Measurements from ENCODE around the gene CCDC178.

The CCDC178 gene

GRCh38 chr18:32911660-32912284 is 528.7 kb downstream of the CCDC178 start:
- peak; percentile 55 for DNase-seq (ENCODE audit: low read depth)

- DNase-seq (ENCODE audit: low read depth) = no peak
Measured at GRCh38 chr18:32910694-32911296, 529.7 kb downstream of the CCDC178 start.

GRCh38 chr18:32909798-32910561 is 530.5 kb downstream of the CCDC178 start:
- no peak for DNase-seq (ENCODE audit: low read depth)

- DNase-seq (ENCODE audit: low read depth) = no peak
Measured at GRCh38 chr18:32908424-32908805, 532.1 kb downstream of the CCDC178 start.

- DNase-seq (ENCODE audit: low read depth) = no peak
Measured at GRCh38 chr18:32907648-32908423, 532.7 kb downstream of the CCDC178 start.

GRCh38 chr18:32907311-32907585 is 533.3 kb downstream of the CCDC178 start:
- no peak for DNase-seq (ENCODE audit: low read depth)

GRCh38 chr18:32906506-32907310 is 533.8 kb downstream of the CCDC178 start:
- no peak for DNase-seq (ENCODE audit: low read depth)

- no peak for DNase-seq (ENCODE audit: low read depth)
Measured at GRCh38 chr18:32905651-32906050, 534.9 kb downstream of the CCDC178 start.

- no peak for DNase-seq (ENCODE audit: low read depth)
Measured at GRCh38 chr18:32902568-32903330, 537.8 kb downstream of the CCDC178 start.

- DNase-seq (ENCODE audit: low read depth) = no peak
Measured at GRCh38 chr18:32899819-32900218, 540.7 kb downstream of the CCDC178 start.

GRCh38 chr18:32896776-32897547 is 543.6 kb downstream of the CCDC178 start:
- DNase-seq (ENCODE audit: low read depth) = no peak

- DNase-seq (ENCODE audit: low read depth) = no peak
Measured at GRCh38 chr18:32893915-32894314, 546.6 kb downstream of the CCDC178 start.

- DNase-seq (ENCODE audit: low read depth) = no peak
Measured at GRCh38 chr18:32891797-32892196, 548.7 kb downstream of the CCDC178 start.

- DNase-seq (ENCODE audit: low read depth) = no peak
Measured at GRCh38 chr18:32891130-32891529, 549.4 kb downstream of the CCDC178 start.

- DNase-seq (ENCODE audit: low read depth) = no peak
Measured at GRCh38 chr18:32889615-32890593, 550.6 kb downstream of the CCDC178 start.

- no peak for DNase-seq (ENCODE audit: low read depth)
Measured at GRCh38 chr18:32888306-32888705, 552.2 kb downstream of the CCDC178 start.
